ENCODE measurements around the gene LIN7B.

The LIN7B gene

GRCh38 chr19:49160450-49161189 lies 46.5 kb downstream of the LIN7B start:
- H3K27ac Mint-ChIP-seq = no peak overlapping the region
- no peak overlapping the region for H3K4me3 Mint-ChIP-seq
- H3K4me1 Mint-ChIP-seq = peaks cover 6% of the 10 kb centered on the region
- no peaks in the 10 kb centered on the region for H3K9me3 Mint-ChIP-seq
- peaks cover 31% of the 10 kb centered on the region for H3K27me3 Mint-ChIP-seq
- no peaks in the 10 kb centered on the region for H3K36me3 Mint-ChIP-seq

- no peak overlapping the region for H3K4me3 Mint-ChIP-seq
- no peak overlapping the region for H3K27ac Mint-ChIP-seq
- no peaks in the 10 kb centered on the region for H3K9me3 Mint-ChIP-seq
- H3K27me3 Mint-ChIP-seq = peaks cover 24% of the 10 kb centered on the region
- H3K36me3 Mint-ChIP-seq = no peaks in the 10 kb centered on the region
- H3K4me1 Mint-ChIP-seq = peaks cover 6% of the 10 kb centered on the region
Measured at GRCh38 chr19:49161987-49162386, 47.8 kb downstream of the LIN7B start.

- no peaks in the 10 kb centered on the region for H3K9me3 Mint-ChIP-seq
- no peaks in the 10 kb centered on the region for H3K4me1 Mint-ChIP-seq
- no peak overlapping the region for H3K4me3 Mint-ChIP-seq
- no peaks in the 10 kb centered on the region for H3K36me3 Mint-ChIP-seq
- H3K27ac Mint-ChIP-seq = no peak overlapping the region
- peaks cover 8% of the 10 kb centered on the region for H3K27me3 Mint-ChIP-seq
Measured at GRCh38 chr19:49165111-49165750, 51.1 kb downstream of the LIN7B start.

- Mint-ChIP-seq H3K36me3 (no peaks in the 10 kb centered on the region), H3K27ac (no peak overlapping the region), H3K4me1 (no peaks in the 10 kb centered on the region), H3K9me3 (no peaks in the 10 kb centered on the region), H3K27me3 (peaks cover 5% of the 10 kb centered on the region), H3K4me3 (no peak overlapping the region)
Measured at GRCh38 chr19:49165865-49166301, 51.7 kb downstream of the LIN7B start.

- Mint-ChIP-seq H3K4me3 (no peak overlapping the region), H3K36me3 (no peaks in the 10 kb centered on the region), H3K27ac (no peak overlapping the region), H3K27me3 (peaks cover 4% of the 10 kb centered on the region), H3K9me3 (no peaks in the 10 kb centered on the region), H3K4me1 (no peaks in the 10 kb centered on the region)
Measured at GRCh38 chr19:49167857-49168409, 53.8 kb downstream of the LIN7B start.

Data from activated naive CD4-positive, alpha-beta T cell treated with anti-CD3 and anti-CD28 coated beads, Interleukin-2, amount 50 U/mL, for 24 hours (primary cell).